GM23248 (cell line): ENCODE results near the gene BAIAP2L2. TPM values are rescaled to one million over a fixed set of nuclear protein-coding genes. Genes with fewer than 3 reads are reported as not detected.

Source experiments
- DNase-seq: peaks from one replicate; pipeline ENCODE4 v3.0.0-alpha.2; 2015
- H2AFZ ChIP-seq: fragments of 200-600 bp; sonication (generic); 2 replicates; pipeline ENCODE4 v1.6.1; 2016; ENCODE audit warnings: antibody characterized with exemption
- H3F3A ChIP-seq: fragments of 200-600 bp; sonication (generic); 2 replicates; pipeline ENCODE4 v1.6.1; 2016; ENCODE audit warnings: mild to moderate bottlenecking, antibody characterized with exemption, mixed run types; ENCODE audit not compliant: insufficient read depth
- H3K27ac ChIP-seq: fragments of 200-600 bp; sonication (generic); 2 replicates; pipeline ENCODE4 v1.5.1; 2016; ENCODE audit warnings: mild to moderate bottlenecking
- H3K27me3 ChIP-seq: fragments of 200-600 bp; sonication (generic); replicated peaks from 2 replicates; pipeline ENCODE4 v1.6.1; 2016; ENCODE audit warnings: mild to moderate bottlenecking; ENCODE audit not compliant: insufficient read depth
- H3K36me3 ChIP-seq: fragments of 200-600 bp; sonication (generic); 2 replicates; pipeline ENCODE4 v1.6.1; 2016; ENCODE audit warnings: low read depth, mild to moderate bottlenecking
- H3K4me1 ChIP-seq: fragments of 200-600 bp; sonication (generic); 2 replicates; pipeline ENCODE4 v1.6.1; 2016; ENCODE audit warnings: mild to moderate bottlenecking; ENCODE audit not compliant: insufficient read depth
- H3K4me2 ChIP-seq: fragments of 200-600 bp; sonication (generic); one replicate; pipeline ENCODE4 v1.6.1; 2016; ENCODE audit warnings: mild to moderate bottlenecking; ENCODE audit not compliant: unreplicated experiment
- H3K4me3 ChIP-seq: fragments of 200-600 bp; sonication (generic); 2 replicates; pipeline ENCODE4 v1.5.1; 2016; ENCODE audit warnings: mild to moderate bottlenecking
- H3K79me2 ChIP-seq: fragments of 200-600 bp; sonication (generic); 2 replicates; pipeline ENCODE4 v1.6.1; 2016; ENCODE audit warnings: mild to moderate bottlenecking; ENCODE audit not compliant: insufficient read depth
- H3K9ac ChIP-seq: fragments of 200-600 bp; sonication (generic); 2 replicates; pipeline ENCODE4 v1.6.1; 2016; ENCODE audit warnings: mild to moderate bottlenecking
- H3K9me2 ChIP-seq: fragments of 200-600 bp; sonication (generic); 2 replicates; pipeline ENCODE4 v1.6.1; 2016; ENCODE audit warnings: mixed run types, mild to moderate bottlenecking, moderate library complexity; ENCODE audit not compliant: insufficient read depth
- H3K9me3 ChIP-seq: fragments of 200-600 bp; sonication (generic); one replicate; pipeline ENCODE4 v1.6.1; 2017; ENCODE audit warnings: low read depth
- H4K20me1 ChIP-seq: fragments of 200-600 bp; sonication (generic); 2 replicates; pipeline ENCODE4 v1.6.0; 2016; ENCODE audit not compliant: insufficient read depth
- EZH2 ChIP-seq: fragments of 200-600 bp; sonication (generic); IDR thresholded peaks from 2 replicates; pipeline ENCODE4 v1.6.1; 2018; ENCODE audit warnings: antibody characterized with exemption, mild to moderate bottlenecking; ENCODE audit not compliant: insufficient read depth, poor library complexity, severe bottlenecking
- EZH2phosphoT487 ChIP-seq: fragments of 200-600 bp; sonication (generic); IDR thresholded peaks from 2 replicates; pipeline ENCODE4 v1.6.1; 2018; ENCODE audit warnings: antibody characterized with exemption, moderate library complexity, mild to moderate bottlenecking, low read depth; ENCODE audit not compliant: insufficient read depth
- WGBS, 2 experiments: methylation state at CpG; one replicate each; pipeline ENCODE4 v1.1.6; 2015 to 2017; ENCODE audit warnings: low lambda C conversion rate in 2 of 2, low coverage in 1 of 2; ENCODE audit errors: missing lambda C conversion rate in 2 of 2; 5-methylcytosine and 5-hydroxymethylcytosine counted together
- in situ Hi-C: fragments of 300-500 bp; cut with MboI; formaldehyde crosslinking; loops from 2 replicates; pipeline ENCODE4 v1.15.0; 2020
- polyA plus RNA-seq: library from polyadenylated mRNA; unstranded; fragments of >200 nt; fragmentation: Nextera tagmentation; extraction: Ambion mirVana; gene quantifications from 2 replicates; pipeline ENCODE4 v1.2.1, GENCODE V29; 2016
- total RNA-seq: library from RNA; depleted of rRNA; stranded (reverse); fragments of >200 nt; shearing (Covaris generic); gene quantifications from 2 replicates; pipeline ENCODE4 v1.2.3, GENCODE V29; 2014

Gene BAIAP2L2
- total and polyA plus RNA-seq, 2 experiments from 2014 or later = 12.6 to 13.4 TPM

GRCh38 chr22:38085501-38085900 lies 25.0 kb downstream of the BAIAP2L2 start:
- 74 to 76% methylated on average over 5 of the region's 5 CpGs for WGBS, 2 experiments
- H2AFZ ChIP-seq = no peak overlapping the region
- no peaks in the 10 kb centered on the region for H4K20me1 ChIP-seq
- no peak overlapping the region for H3K4me2 ChIP-seq
- H3K4me1 ChIP-seq = no peaks in the 10 kb centered on the region
- no peaks in the 10 kb centered on the region for H3F3A ChIP-seq
- no peak for DNase-seq
- H3K27me3 ChIP-seq = no peaks in the 10 kb centered on the region
- H3K4me3 ChIP-seq = no peak overlapping the region
- no peak for TF ChIP-seq EZH2
- TF ChIP-seq EZH2phosphoT487 = no peak
- H3K9me3 ChIP-seq = no peaks in the 10 kb centered on the region
- H3K36me3 ChIP-seq = no peaks in the 10 kb centered on the region
- H3K9ac ChIP-seq = no peak overlapping the region
- no peaks in the 10 kb centered on the region for H3K9me2 ChIP-seq
- in situ Hi-C loops = no loop called here
- H3K79me2 ChIP-seq = no peaks in the 10 kb centered on the region
- no peak overlapping the region for H3K27ac ChIP-seq

- TF ChIP-seq EZH2 (no peak), EZH2phosphoT487 (no peak)
- Histone ChIP-seq H3K27ac (no peak overlapping the region), H3K9ac (no peak overlapping the region), H3F3A (no peaks in the 10 kb centered on the region), H3K27me3 (no peaks in the 10 kb centered on the region), H3K4me1 (no peaks in the 10 kb centered on the region), H3K4me3 (no peak overlapping the region), H4K20me1 (no peaks in the 10 kb centered on the region), H2AFZ (no peak overlapping the region), H3K79me2 (no peaks in the 10 kb centered on the region), H3K4me2 (no peak overlapping the region), H3K9me2 (no peaks in the 10 kb centered on the region), H3K36me3 (no peaks in the 10 kb centered on the region), H3K9me3 (no peaks in the 10 kb centered on the region)
- DNase-seq = no peak
- whole genome bisulfite sequencing, 2 experiments = 95 to 96% methylated on average over 11 to 12 of the region's 12 CpGs
- in situ Hi-C loops = no loop called here
These were observed 25.4 kb downstream of the BAIAP2L2 start for GRCh38 chr22:38085056-38085455.

- Histone ChIP-seq H3K4me1 (no peaks in the 10 kb centered on the region), H3K79me2 (no peaks in the 10 kb centered on the region), H3K27ac (no peak within 1 kb of the TSS), H3K4me3 (no peak within 1 kb of the TSS), H3K36me3 (no peaks in the 10 kb centered on the region), H3K27me3 (no peaks in the 10 kb centered on the region), H2AFZ (no peak within 1 kb of the TSS), H4K20me1 (no peaks in the 10 kb centered on the region), H3K9ac (no peak within 1 kb of the TSS), H3K9me2 (no peaks in the 10 kb centered on the region), H3K9me3 (no peaks in the 10 kb centered on the region), H3F3A (no peaks in the 10 kb centered on the region), H3K4me2 (no peak within 1 kb of the TSS)
- no peak for DNase-seq
- TF ChIP-seq EZH2phosphoT487 (no peak), EZH2 (no peak)
- in situ Hi-C loops = no loop called here
- WGBS, 2 experiments = 79 to 80% methylated on average over 13 to 16 of the region's 16 CpGs
These were observed 26.4 kb downstream of the BAIAP2L2 start, which contains the start of gene SLC16A8 for GRCh38 chr22:38083931-38084631. Gene SLC16A8 (minus strand): TSS chr22:38084184. CDS start chr22:38082873, 1,311 bp downstream.

- Histone ChIP-seq H2AFZ (no peak overlapping the region), H3K79me2 (no peaks in the 10 kb centered on the region), H4K20me1 (no peaks in the 10 kb centered on the region), H3K9me3 (no peaks in the 10 kb centered on the region), H3F3A (no peaks in the 10 kb centered on the region), H3K9ac (no peak overlapping the region), H3K4me3 (no peak overlapping the region), H3K27ac (no peak overlapping the region), H3K36me3 (no peaks in the 10 kb centered on the region), H3K9me2 (no peaks in the 10 kb centered on the region), H3K4me1 (no peaks in the 10 kb centered on the region), H3K27me3 (no peaks in the 10 kb centered on the region), H3K4me2 (no peak overlapping the region)
- TF ChIP-seq EZH2phosphoT487 (no peak), EZH2 (no peak)
- in situ Hi-C loops = no loop called here
- WGBS, 2 experiments = 91 to 97% methylated on average over 22 to 24 of the region's 24 CpGs
- DNase-seq = no peak
These were observed 27.3 kb downstream of the BAIAP2L2 start for GRCh38 chr22:38082986-38083710.
